HepG2 (cell line): ENCODE measurements around the gene DNAJC4. TPM values are rescaled to one million over a fixed set of nuclear protein-coding genes. Genes with fewer than 3 reads are reported as not detected.

Experiments
- ARID5B ChIP-seq: IDR thresholded peaks from 2 replicates; pipeline ENCODE4 v1.4.0; 2020; ENCODE audit warnings: mild to moderate bottlenecking, missing genetic modification reagents
- FOSL1 ChIP-seq: sonication (generic); formaldehyde crosslinking; IDR thresholded peaks from 2 replicates; pipeline ENCODE4 v1.9.0; 2021; ENCODE audit warnings: missing genetic modification reagents, borderline replicate concordance
- FOXK1 ChIP-seq: sonication (generic); formaldehyde crosslinking; IDR thresholded peaks from 2 replicates; pipeline ENCODE4 v1.4.0; 2020; ENCODE audit warnings: low read depth, missing genetic modification reagents, borderline replicate concordance
- HNF1A ChIP-seq, 2 experiments: sonication (generic) in 1 of 2; formaldehyde crosslinking in 1 of 2; IDR thresholded peaks; 2 replicates each; pipeline versions ENCODE4 v1.4.0 to v1.6.1; 2016 to 2020; ENCODE audit warnings: borderline replicate concordance in 1 of 2, low read depth in 1 of 2, mild to moderate bottlenecking in 1 of 2, missing genetic modification reagents in 1 of 2
- KMT2B ChIP-seq: IDR thresholded peaks from 2 replicates; pipeline ENCODE4 v1.6.1; 2016; ENCODE audit warnings: missing genetic modification reagents, missing compliant biosample characterization
- MAX ChIP-seq: IDR thresholded peaks from 2 replicates; pipeline ENCODE4 v1.6.1; 2012; ENCODE audit warnings: inconsistent platforms
- NRL ChIP-seq: sonication (generic); formaldehyde crosslinking; IDR thresholded peaks from 2 replicates; pipeline ENCODE4 v1.5.0; 2020; ENCODE audit warnings: missing genetic modification reagents, mild to moderate bottlenecking, moderate library complexity, borderline replicate concordance
- ZBTB25 ChIP-seq: IDR thresholded peaks from 2 replicates; pipeline ENCODE4 v1.6.1; 2018; ENCODE audit warnings: missing genetic modification reagents
- ZBTB7B ChIP-seq: sonication (generic); formaldehyde crosslinking; IDR thresholded peaks from 2 replicates; pipeline ENCODE4 v1.4.0; 2020; ENCODE audit warnings: missing genetic modification reagents
- ZNF121 ChIP-seq: sonication (generic); formaldehyde crosslinking; IDR thresholded peaks from 2 replicates; pipeline ENCODE4 v1.5.0; 2020; ENCODE audit warnings: mild to moderate bottlenecking, missing genetic modification reagents
- polyA plus RNA-seq, 8 experiments: library from polyadenylated mRNA; depleted of rRNA in 3 of 8; stranded (reverse) in 7 of 8; unstranded in 1 of 8; fragments of >200 nt; fragmentation: Illumina TruSeq in 4 of 8; extraction: Trizol in 4 of 8; gene quantifications; 2 replicates each; pipeline versions ENCODE4 v1.2.1 to v1.2.3, GENCODE V29; 2011 to 2016; ENCODE audit warnings: low read depth in 4 of 8, missing spikeins in 1 of 8, mixed read lengths in 1 of 8; ENCODE audit not compliant: insufficient read depth in 1 of 8
- total RNA-seq, 5 experiments: library from RNA; depleted of rRNA; stranded (reverse); fragments of >200 nt; fragmentation: Illumina TruSeq; extraction: Trizol; gene quantifications; 2 replicates each; pipeline ENCODE4 v1.2.3, GENCODE V29; 2016; ENCODE audit warnings: low read depth in 1 of 5

The DNAJC4 gene
- total and polyA plus RNA-seq, 2 of the 13 experiments (the other 11 are each of a cell fraction or from before 2014, with no cell fraction given): 10.3 to 60.8 TPM

GRCh38 chr11:64240435-64241240 is 10.3 kb downstream of the DNAJC4 start, which contains the start of gene FKBP2 (continued):
- TF ChIP-seq ARID5B (CRISPR knock-in tag) (0 out of 2 replicates have a peak, but pooled peaks have one; percentile 17), ZBTB25 (CRISPR knock-in tag) (peak; percentile 96), ZBTB7B (CRISPR knock-in tag) (0 out of 2 replicates have a peak, but pooled peaks have one; percentile 62), KMT2B (no peak), MAX (peak; percentile 53), FOSL1 (CRISPR knock-in tag) (peak; percentile 27; the same call in 1 of the 2 replicates), ZNF121 (CRISPR knock-in tag) (no peak), NRL (CRISPR knock-in tag) (0 out of 2 replicates have a peak, but pooled peaks have one; percentile 51), HNF1A (IDR thresholded peaks at IDR 0.05; ENCODE audit: low read depth) (no peak), HNF1A (CRISPR knock-in tag; IDR thresholded peaks at IDR 0.05; ENCODE audit: borderline replicate concordance) (no peak; the same call in 1 of the 2 replicates), FOXK1 (CRISPR knock-in tag) (peak; percentile 58; the same call in 1 of the 2 replicates)
